HG03060 (cell line): ENCODE results near the gene VEGFA.
"Not testable (repeated sequence)": the region's sequence is repeated elsewhere in the genome, so short reads cannot be mapped to it uniquely, and the experiment has no call there.

Experiments
- ATAC-seq: cut with Tn5 transposase; IDR thresholded peaks from one replicate; pipeline ENCODE4 v1.9.1; 2021; ENCODE audit warnings: low read depth, moderate number of reproducible peaks; ENCODE audit not compliant: unreplicated experiment

VEGFA gene

DNA sequence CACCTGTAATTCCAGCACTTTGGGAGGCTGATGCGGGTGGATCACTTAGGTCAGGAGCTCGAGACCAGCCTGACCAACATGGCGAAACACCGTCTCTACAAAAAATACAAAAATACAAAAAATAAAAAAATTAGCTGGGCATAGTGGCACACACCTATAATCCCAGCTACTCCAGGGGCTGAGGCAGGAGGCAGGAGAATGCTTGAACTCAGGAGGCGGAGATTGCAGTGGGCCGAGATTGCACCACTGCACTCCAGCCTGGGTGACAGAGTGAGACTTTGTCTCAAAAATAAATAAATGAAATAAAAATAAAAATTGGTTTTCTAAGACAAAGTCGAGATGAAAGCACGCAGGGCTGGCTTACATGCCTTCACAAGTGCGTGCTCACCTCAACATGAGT lies 49.0 kb downstream of the VEGFA start:
- ATAC-seq, result not testable (repeated sequence)

DNA sequence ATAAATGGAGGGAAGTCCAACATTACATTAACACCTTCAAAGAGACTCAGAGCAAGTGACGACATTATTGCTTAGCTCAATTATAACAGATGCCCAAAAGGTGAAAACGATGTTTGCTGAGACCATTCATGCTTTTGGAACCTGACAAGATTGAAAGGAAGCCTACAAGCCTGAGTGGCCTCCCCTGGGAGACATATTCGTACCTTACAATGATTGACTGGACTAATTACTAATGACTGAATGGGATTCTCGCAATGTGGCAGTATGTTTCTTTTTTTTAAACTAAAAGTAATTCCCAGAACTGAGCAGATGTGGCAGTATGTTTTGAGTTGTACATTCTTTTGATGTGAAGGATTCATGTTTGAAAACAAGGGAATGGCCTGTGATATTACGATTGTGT lies 49.9 kb downstream of the VEGFA start:
- no peak for ATAC-seq

DNA sequence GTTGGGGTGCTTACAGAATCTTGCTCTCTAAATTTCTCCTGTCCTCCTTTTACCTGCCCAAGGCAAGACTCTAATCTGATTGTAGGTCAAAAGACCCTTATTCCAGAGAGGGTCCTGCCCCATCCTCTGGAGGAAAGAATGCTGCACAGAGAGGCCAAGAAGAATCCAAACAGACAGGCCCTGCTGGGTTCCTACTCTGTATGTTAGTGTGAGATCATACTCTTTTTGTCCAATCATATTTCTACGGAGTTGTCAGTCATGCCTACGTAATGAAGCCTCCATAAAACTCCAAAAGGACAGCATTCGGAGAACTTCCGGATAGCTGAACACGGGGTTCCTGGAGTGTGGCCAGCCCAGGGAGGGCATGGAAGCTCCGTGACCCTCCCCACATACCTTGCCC lies 50.5 kb downstream of the VEGFA start:
- ATAC-seq, result no peak

DNA sequence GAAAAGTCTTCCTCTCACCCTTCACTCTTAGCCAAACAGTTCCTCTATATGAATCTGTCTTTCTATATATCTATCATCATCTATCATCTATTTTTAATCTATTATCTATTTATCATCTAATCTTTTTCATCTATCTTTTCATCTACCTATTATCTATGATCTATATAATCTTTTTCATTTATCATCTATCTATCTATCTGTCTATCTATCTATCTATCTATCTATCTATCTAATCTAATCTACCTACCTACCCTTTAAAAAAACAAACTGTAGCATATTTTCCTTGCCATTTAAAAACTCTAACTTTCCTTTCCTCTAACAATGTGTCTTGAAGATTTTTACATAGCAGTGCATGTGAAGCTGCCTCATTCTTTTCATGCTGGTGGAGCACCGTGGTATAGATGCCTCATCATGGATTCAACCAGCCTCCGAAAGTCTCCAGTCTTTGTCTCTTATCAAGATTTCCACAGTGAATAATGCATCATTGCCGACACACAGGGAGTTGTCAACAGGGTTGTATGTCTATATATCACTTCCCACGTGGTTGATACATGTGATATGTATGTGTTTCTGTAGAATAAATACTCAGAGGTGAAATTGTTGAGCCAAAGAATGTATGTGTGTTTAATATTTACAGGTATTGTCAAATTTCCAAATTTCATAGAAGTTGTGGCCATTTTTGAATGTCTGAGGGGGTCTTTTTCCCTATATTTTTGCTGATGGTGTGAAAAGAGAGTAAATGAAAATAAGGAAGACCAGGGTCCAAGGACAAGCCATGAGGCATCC lies 51.3 kb downstream of the VEGFA start:
- no peak for ATAC-seq

DNA sequence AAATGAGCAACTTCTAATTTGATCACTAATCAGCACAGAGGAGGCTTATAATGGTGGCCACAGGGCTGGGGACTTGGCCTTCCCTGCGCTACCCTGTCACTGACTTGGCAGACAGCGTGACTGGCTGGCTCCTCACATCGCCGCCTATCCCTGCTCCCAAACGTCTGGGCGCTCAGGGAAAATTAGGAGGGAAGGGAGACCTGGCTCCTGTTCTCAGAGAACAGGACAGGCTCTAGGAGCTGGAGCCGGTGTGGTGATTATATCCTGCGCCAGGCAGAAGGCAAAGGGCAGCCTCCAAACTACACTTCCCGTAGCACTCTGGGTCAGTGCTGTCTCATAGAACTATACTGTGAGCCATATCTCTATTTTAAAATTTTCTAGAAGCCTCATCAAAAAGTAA lies 53.4 kb downstream of the VEGFA start:
- ATAC-seq, result no peak

DNA sequence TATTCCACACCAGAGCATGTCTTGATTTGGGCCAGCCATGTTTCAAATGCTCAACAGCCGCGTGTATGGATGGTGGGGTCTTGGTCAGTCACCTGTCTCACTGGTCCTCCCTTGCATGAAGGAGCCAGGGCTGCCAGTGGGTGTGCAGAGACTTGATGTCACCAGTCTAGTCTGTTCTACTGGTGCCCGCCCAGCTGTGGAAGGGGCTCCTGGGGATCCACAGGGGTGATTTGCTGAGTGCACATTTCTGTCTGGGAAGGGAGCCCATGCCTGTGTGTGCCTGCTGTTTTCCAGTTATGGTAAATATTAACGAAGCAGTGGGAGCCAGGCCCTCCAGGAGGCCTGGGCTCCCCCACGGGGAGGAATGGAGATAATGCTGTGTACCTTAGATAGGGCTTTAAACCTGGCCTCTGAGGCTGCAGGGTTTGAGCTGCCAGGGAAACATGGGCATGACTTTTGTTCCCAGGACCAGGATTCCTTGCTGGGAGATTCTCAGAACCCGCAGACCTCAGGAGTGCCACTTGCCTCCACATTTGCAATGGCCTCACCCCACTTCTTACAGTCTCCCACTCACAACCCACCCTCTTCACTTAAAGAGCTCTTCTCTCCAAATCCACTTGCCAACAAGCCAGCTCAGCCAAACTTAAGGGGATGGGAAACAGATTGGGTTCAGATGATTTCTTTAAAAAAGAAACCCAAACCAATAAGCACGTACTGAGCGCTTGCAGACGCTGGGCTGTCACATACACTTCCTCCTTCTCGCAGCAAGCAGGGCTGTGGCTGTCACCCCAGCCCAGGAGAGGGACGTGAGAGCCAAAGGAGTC lies 54.1 kb downstream of the VEGFA start:
- ATAC-seq, result no peak

DNA sequence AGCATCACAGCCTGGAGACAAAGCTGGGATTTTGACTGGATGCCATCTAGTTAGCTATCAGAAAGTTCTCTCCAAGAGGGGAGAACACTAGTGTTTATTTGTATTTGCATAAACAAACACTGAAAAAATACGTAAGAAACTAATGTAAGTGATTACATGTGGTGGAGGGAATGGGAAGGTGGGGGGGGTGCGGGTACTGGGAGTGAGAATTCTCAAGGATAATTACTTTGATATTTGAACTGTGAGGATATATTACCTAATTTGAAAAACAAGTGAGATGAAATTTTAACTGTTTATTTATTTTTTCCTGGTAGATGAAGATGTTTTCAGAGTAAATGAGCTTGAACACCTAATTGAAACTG lies 54.7 kb downstream of the VEGFA start:
- ATAC-seq, result no peak

DNA sequence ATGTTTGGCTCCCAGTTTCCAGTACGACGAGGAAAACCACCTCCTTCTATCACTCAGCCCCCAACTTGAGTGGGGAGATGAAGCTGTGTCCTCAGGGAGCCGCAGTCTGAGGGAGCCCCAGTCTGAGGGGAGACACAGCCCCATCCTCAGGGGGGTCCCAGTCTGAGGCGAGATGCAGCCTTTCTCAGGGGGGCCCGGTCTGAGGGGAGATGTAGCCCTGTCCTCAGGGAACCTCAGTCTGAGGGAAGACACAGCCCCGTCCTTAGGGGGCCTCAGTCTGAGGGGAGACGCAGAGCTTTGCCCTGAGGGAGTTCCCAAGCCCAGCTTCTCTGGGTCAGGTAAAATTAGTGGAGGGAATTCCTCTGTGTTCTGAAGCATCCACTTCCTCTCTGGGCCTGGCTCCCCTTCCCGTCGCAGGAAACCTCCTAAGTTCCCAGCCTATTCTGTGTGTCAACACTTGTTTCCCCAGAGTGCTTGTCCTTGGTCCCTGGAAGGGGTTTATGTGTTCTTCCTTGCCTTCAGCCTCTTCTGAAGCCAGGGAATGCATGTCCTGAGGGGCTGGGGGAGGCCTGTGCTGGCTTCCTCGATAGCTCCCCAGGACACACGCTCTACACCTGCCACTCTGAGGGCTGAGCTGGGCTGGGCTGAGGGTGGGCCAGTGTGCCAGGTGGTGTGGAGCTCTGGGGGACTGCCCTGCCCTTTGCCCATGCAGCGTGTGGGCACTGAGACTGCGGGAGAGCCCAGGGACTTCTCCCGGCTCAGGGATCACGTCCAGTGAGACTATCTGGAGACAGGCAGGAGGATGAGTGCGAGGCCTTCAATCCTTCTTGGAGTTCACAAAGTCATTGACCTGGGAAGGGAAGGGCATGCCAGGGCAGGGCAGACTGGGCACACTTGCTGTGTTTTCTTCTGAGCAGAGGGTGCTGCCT lies 55.4 kb downstream of the VEGFA start:
- ATAC-seq, result no peak

DNA sequence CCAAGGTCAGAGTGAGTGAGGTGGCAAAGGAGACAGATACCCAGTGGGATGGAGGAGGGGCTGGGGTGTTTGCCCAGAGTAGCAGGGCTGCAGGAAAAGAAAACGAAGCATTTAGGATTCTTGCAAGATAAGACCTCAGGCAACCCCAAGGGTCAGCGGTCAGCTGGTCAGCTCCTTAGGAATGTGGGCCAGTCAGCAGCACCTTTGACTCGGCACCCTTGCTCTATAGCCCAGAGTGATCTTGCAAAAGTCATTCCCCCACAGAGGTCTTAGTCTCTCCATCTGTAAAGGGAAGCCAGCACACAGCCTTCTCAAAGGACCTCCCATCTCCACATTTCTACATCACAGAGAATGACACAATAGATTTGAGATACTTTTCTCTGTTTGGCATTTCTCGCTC lies 56.7 kb downstream of the VEGFA start:
- no peak for ATAC-seq

DNA sequence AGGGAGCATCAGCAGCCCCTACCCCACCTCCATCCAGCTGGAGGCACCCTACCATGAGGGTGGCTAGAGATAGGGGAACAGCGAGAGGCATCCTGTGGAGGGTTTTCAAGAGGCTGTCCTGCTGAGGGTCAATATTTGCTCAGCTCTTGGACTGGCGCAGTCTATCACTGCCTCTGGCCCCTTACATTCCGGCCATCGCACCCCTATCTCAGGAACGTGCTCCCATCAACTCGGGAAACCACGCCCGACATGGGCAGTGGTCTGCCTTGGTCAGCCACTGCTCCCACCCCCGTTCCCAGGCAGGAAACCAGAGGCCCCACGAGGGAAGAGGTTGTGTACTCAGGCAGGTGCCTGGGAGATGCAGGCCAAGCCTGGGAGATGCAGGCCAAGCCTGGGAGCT lies 57.9 kb downstream of the VEGFA start:
- ATAC-seq, result no peak

DNA sequence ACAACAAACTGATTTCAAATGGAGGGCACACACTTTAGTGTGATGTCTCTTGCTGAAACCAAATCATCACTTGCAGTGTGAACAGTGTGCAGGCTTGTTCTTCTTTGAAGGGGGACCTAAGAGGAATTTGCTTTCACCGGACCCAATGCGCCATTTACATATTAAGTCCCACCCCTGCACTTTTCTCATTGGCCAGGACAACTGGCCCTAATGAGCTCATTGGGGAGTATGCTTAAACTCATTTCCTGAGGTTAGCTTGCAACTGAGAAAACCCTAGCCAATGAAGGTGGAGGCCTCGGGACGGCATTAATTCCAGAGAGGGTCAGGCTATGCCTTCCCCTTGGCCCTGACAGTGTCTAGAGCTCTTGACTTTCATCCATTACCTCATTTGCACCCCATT lies 58.7 kb downstream of the VEGFA start:
- ATAC-seq, result no peak

DNA sequence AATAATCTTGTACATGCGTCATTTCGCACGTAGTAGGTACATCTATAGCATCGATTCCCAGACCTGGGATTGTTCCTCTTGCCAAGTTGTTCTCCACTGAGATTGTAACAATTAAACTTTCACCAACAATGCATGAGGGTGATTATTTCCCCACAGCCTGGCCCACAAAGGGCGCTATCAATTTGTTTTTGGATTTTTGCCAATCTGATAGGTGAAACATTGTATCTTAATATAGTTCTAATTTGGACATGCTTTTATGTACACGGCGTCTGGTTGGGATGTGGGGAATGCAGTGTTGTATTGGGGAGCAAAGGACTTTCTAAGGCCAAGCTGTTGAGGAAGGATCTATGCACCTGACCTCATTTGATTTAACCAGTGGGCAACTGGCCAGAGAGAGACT lies 59.5 kb downstream of the VEGFA start:
- ATAC-seq, result no peak

DNA sequence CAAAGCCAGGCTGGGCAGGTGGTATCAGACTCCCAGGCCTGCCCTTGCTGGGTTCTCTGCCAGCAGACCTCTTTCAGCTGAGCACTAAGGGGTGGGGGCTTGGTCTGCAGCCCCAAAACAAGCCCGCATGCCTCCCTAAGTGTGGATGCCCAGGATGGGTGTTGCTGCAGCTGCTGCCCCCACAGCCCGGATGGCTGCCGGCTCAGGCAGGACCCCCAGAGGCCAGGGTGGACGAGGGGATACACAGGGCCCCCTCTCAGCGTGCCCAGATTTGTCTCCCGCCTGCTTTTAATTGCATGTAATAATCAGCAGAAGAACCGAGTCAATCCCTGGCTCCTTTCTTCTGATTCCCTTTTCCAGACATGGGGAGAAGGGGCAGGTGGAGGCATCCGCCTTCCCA lies 60.8 kb downstream of the VEGFA start:
- no peak for ATAC-seq

DNA sequence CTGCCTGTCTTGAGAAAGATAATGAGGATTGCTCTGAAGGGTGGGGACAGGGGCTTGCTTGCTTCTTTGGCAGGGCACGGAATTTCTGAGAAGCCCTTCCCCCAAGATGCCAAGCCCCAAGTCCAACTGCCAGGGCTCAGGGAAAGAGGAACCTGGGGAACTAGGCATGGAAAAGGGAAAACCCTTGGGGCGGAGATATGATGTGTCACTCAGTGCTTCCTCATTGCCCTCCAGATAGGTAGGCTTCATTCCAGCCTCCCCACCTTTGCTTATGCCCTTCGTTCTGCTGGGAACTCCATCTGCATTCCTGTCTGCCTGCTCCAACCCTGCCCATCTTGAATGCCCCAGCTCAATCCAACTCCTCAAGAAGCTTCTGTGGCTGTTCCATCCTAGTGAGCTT lies 61.2 kb downstream of the VEGFA start:
- ATAC-seq, result no peak

DNA sequence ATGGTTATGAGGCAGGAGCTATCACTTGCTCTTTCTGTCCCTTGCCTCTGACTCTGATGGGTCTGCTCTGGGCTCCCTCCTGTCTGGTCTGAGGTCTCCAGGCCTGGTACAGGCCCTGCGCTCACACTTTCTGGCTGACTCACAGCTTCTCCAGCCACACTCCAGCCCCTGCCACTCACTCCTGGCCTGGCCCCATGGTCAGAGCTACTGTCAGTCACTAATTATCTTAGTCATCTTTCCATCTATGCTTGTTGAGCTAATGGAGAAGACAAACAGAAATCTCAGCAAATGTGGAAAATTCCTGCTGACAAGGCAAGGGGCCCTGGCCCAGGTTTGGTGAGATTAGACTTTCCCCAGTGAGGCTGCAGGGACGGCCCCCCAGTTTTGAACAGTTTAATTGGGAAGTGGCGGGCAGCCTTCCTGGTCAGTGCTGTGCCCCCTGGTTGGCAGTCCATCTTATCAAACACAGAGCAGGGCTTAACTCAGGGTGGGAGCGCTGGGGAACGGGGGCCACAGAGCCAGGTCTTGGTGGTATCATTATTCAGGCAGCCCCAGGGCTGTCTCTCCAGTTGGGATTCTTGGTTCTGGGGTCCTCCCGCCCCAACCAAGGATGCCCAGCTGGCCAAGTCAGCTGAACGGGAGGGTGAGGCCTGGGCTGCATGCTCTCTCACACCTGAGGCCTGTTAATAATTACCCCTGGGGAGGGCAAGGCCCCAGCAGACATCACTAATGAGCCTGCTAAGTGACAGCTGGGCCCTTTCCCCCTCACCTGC lies 63.4 kb downstream of the VEGFA start:
- ATAC-seq, result no peak

DNA sequence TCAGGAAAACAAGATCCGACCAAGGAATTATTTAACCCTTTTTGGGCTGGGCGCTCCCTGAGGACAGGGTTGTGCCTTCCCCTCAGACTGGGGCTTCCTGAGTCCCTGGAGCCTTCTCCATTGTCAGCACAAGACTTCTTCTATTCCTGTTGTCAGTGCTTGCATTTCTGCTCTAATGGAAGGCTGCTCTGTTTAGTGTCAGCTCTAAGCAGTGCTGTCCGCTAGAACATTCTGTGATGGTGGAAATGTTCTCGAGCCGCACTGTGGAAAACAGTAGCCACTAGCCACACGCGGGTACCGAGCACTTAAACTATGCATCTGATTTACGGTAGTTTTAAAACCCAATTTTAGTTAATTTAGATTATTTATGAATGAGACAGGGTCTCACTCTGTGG lies 64.0 kb downstream of the VEGFA start:
- no peak for ATAC-seq

DNA sequence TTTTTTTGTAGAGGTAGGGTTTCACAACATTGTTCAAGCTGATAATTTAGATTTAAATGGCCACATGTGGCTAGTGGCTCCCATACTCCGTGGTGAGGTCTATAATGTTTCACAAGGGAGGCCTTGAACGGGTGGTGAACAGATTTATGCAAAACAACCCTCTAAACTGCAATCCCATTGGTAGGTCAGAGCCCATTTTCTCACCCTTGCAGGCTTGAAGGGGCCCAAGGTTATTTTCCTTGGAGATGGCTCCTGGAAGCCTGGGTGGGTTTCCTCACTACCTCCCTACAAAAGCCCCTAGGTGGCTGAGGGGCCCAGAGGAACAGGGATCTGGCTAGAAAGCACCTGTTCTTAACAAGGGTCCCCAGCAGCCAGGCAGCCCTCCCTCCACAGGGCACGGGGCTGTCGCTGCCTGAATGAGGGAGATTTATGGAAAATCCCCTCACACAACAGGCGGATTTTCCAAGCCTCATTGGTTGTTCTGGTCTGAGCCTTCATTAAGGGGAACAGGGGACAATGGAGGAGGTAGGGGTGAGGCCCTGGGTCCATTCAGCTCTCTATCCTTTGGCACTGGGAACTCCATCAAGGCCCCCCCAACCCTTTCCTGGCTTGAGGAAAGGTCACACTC lies 64.6 kb downstream of the VEGFA start:
- no peak for ATAC-seq

DNA sequence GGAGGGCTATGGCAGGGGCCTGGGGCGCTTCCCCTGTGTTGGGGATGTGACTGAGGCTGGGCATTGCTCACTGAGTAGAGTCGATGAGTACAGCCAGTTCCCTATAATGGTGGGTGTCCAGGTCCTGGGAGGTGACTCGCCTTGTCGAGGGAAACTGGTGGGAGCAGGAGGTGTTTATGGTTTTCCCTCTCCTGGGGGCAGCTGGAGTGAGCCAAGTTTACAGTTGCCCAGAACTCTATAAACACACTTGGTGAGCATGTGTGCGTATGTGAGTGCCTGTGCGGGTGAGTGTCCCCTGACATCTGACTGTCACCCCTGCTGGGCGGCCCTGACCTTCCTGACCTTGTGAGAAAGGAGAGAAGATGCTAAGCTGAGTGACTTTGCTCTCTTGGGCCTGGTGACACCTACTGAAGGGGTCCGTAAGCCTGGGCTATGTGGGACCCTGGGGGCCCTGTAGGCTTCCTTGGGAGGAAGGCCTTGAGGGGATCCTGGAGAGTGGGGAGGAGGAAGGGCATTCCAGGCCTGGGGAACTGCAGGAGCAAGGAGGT lies 65.9 kb downstream of the VEGFA start:
- no peak for ATAC-seq
